GM23248 (cell line): ENCODE data around the gene MIEN1. TPM values are rescaled to one million over a fixed set of nuclear protein-coding genes. Genes with fewer than 3 reads are reported as not detected.

Source experiments
- DNase-seq: peaks from one replicate; pipeline ENCODE4 v3.0.0-alpha.2; 2015
- H2AFZ ChIP-seq: fragments of 200-600 bp; sonication (generic); 2 replicates; pipeline ENCODE4 v1.6.1; 2016; ENCODE audit warnings: antibody characterized with exemption
- H3F3A ChIP-seq: fragments of 200-600 bp; sonication (generic); 2 replicates; pipeline ENCODE4 v1.6.1; 2016; ENCODE audit warnings: mild to moderate bottlenecking, antibody characterized with exemption, mixed run types; ENCODE audit not compliant: insufficient read depth
- H3K27ac ChIP-seq: fragments of 200-600 bp; sonication (generic); 2 replicates; pipeline ENCODE4 v1.5.1; 2016; ENCODE audit warnings: mild to moderate bottlenecking
- H3K27me3 ChIP-seq: fragments of 200-600 bp; sonication (generic); replicated peaks from 2 replicates; pipeline ENCODE4 v1.6.1; 2016; ENCODE audit warnings: mild to moderate bottlenecking; ENCODE audit not compliant: insufficient read depth
- H3K36me3 ChIP-seq: fragments of 200-600 bp; sonication (generic); 2 replicates; pipeline ENCODE4 v1.6.1; 2016; ENCODE audit warnings: low read depth, mild to moderate bottlenecking
- H3K4me1 ChIP-seq: fragments of 200-600 bp; sonication (generic); 2 replicates; pipeline ENCODE4 v1.6.1; 2016; ENCODE audit warnings: mild to moderate bottlenecking; ENCODE audit not compliant: insufficient read depth
- H3K4me2 ChIP-seq: fragments of 200-600 bp; sonication (generic); one replicate; pipeline ENCODE4 v1.6.1; 2016; ENCODE audit warnings: mild to moderate bottlenecking; ENCODE audit not compliant: unreplicated experiment
- H3K4me3 ChIP-seq: fragments of 200-600 bp; sonication (generic); 2 replicates; pipeline ENCODE4 v1.5.1; 2016; ENCODE audit warnings: mild to moderate bottlenecking
- H3K79me2 ChIP-seq: fragments of 200-600 bp; sonication (generic); 2 replicates; pipeline ENCODE4 v1.6.1; 2016; ENCODE audit warnings: mild to moderate bottlenecking; ENCODE audit not compliant: insufficient read depth
- H3K9ac ChIP-seq: fragments of 200-600 bp; sonication (generic); 2 replicates; pipeline ENCODE4 v1.6.1; 2016; ENCODE audit warnings: mild to moderate bottlenecking
- H3K9me2 ChIP-seq: fragments of 200-600 bp; sonication (generic); 2 replicates; pipeline ENCODE4 v1.6.1; 2016; ENCODE audit warnings: mixed run types, mild to moderate bottlenecking, moderate library complexity; ENCODE audit not compliant: insufficient read depth
- H3K9me3 ChIP-seq: fragments of 200-600 bp; sonication (generic); one replicate; pipeline ENCODE4 v1.6.1; 2017; ENCODE audit warnings: low read depth
- H4K20me1 ChIP-seq: fragments of 200-600 bp; sonication (generic); 2 replicates; pipeline ENCODE4 v1.6.0; 2016; ENCODE audit not compliant: insufficient read depth
- EZH2 ChIP-seq: fragments of 200-600 bp; sonication (generic); IDR thresholded peaks from 2 replicates; pipeline ENCODE4 v1.6.1; 2018; ENCODE audit warnings: antibody characterized with exemption, mild to moderate bottlenecking; ENCODE audit not compliant: insufficient read depth, poor library complexity, severe bottlenecking
- EZH2phosphoT487 ChIP-seq: fragments of 200-600 bp; sonication (generic); IDR thresholded peaks from 2 replicates; pipeline ENCODE4 v1.6.1; 2018; ENCODE audit warnings: antibody characterized with exemption, moderate library complexity, mild to moderate bottlenecking, low read depth; ENCODE audit not compliant: insufficient read depth
- WGBS, 2 experiments: methylation state at CpG; one replicate each; pipeline ENCODE4 v1.1.6; 2015 to 2017; ENCODE audit warnings: low lambda C conversion rate in 2 of 2, low coverage in 1 of 2; ENCODE audit errors: missing lambda C conversion rate in 2 of 2; 5-methylcytosine and 5-hydroxymethylcytosine counted together
- in situ Hi-C: fragments of 300-500 bp; cut with MboI; formaldehyde crosslinking; loops from 2 replicates; pipeline ENCODE4 v1.15.0; 2020
- polyA plus RNA-seq: library from polyadenylated mRNA; unstranded; fragments of >200 nt; fragmentation: Nextera tagmentation; extraction: Ambion mirVana; gene quantifications from 2 replicates; pipeline ENCODE4 v1.2.1, GENCODE V29; 2016
- total RNA-seq: library from RNA; depleted of rRNA; stranded (reverse); fragments of >200 nt; shearing (Covaris generic); gene quantifications from 2 replicates; pipeline ENCODE4 v1.2.3, GENCODE V29; 2014

MIEN1 gene
- total and polyA plus RNA-seq, 2 experiments from 2014 or later = 33.6 to 85.4 TPM

DNA sequence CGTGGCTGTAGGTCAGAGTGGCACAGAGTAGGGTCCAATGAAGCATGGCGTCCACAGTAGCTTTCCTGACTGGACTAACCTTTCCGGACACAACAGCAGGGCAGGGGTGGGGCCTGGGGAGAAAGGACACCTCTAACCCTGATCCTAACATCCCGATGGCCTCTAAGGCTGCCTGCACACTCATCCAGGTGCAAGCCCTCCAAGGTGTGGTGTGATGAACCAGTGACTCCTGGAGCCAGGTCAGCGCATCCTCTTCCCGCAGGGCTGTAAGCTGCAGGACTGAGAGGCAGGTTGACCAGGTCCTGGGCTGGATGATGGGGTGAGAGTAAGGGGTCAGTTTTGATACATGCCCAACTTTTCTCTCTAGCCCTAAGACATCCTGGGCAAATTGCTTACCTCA is 33.6 kb downstream of the MIEN1 start:
- in situ Hi-C loops = no loop called here

DNA sequence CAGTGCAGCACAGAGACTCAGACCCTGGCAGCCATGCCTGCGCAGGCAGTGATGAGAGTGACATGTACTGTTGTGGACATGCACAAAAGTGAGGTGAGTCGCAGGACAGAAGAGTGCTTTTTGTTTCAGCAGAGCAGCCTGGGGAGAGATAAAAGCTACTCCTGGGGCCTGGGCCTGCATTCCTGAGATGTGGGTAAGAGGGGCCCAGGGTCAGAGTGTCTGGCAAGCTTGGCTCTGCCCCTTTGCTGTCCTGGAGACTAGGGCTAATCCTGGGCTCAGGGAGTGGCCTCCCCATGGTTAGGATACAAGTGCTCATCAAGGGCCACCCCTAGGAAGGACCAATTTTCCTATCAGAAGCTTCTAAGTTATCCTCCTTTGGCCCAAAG is 35.2 kb downstream of the MIEN1 start:
- no peaks in the 10 kb centered on the region for H4K20me1 ChIP-seq
- no peak overlapping the region for H2AFZ ChIP-seq
- 75 to 79% methylated on average over 2 of the region's 2 CpGs for WGBS, 2 experiments
- no peak for DNase-seq
- in situ Hi-C loops = no loop called here
- H3F3A ChIP-seq = no peaks in the 10 kb centered on the region
- H3K9me3 ChIP-seq = no peaks in the 10 kb centered on the region
- H3K9me2 ChIP-seq = no peaks in the 10 kb centered on the region
- peaks cover 4% of the 10 kb centered on the region; the same call in 1 of the 2 replicates for H3K4me1 ChIP-seq
- no peak for TF ChIP-seq EZH2phosphoT487
- no peak for TF ChIP-seq EZH2
- no peak overlapping the region for H3K4me3 ChIP-seq
- H3K4me2 ChIP-seq = no peak overlapping the region
- H3K79me2 ChIP-seq = peaks cover 13% of the 10 kb centered on the region
- no peaks in the 10 kb centered on the region for H3K27me3 ChIP-seq
- no peaks in the 10 kb centered on the region for H3K36me3 ChIP-seq
- H3K9ac ChIP-seq = no peak overlapping the region
- no peak overlapping the region for H3K27ac ChIP-seq

More for the DNA sequence above, 33.6 kb downstream of the MIEN1 start:
- Histone ChIP-seq H3K9me2 (no peaks in the 10 kb centered on the region), H3K4me1 (peaks cover 11% of the 10 kb centered on the region), H3K9ac (no peak overlapping the region), H3K79me2 (peaks cover 29% of the 10 kb centered on the region), H3K4me3 (no peak overlapping the region), H3K27me3 (no peaks in the 10 kb centered on the region), H2AFZ (no peak overlapping the region), H3K9me3 (no peaks in the 10 kb centered on the region), H3K4me2 (no peak overlapping the region), H3K36me3 (no peaks in the 10 kb centered on the region), H3K27ac (no peak overlapping the region), H3F3A (no peaks in the 10 kb centered on the region), H4K20me1 (no peaks in the 10 kb centered on the region)
- DNase-seq = no peak
- 72 to 81% methylated on average over 6 of the region's 6 CpGs for WGBS, 2 experiments
- TF ChIP-seq EZH2phosphoT487 (no peak), EZH2 (no peak)

DNA sequence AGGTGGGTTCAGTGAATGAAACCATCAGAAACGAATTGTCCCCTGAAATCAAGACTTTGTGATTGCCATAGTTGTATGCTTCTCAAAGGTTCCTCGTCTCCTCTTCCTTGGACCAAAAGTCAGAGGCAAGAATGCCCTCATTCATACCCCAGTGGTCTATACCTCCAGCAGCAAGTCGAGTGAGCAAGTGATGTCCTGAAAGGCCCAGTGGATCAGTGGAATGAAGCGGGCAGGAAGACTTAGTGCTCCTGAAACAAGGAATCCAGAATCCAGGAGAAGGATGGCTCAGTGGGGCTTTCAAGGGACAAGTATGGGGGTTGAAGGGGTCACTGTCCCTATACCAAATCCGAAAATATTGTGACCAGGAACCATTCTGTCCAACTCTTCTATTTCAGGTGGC is 35.7 kb downstream of the MIEN1 start:
- no peak overlapping the region for H3K4me2 ChIP-seq
- peaks cover 8% of the 10 kb centered on the region; the same call in 1 of the 2 replicates for H3K79me2 ChIP-seq
- no peak for TF ChIP-seq EZH2
- TF ChIP-seq EZH2phosphoT487 = no peak
- peaks cover 4% of the 10 kb centered on the region; the same call in 1 of the 2 replicates for H3K4me1 ChIP-seq
- WGBS, 2 experiments = 81 to 90% methylated on average over 5 of the region's 5 CpGs
- H3F3A ChIP-seq = no peaks in the 10 kb centered on the region
- in situ Hi-C loops = no loop called here
- H3K27me3 ChIP-seq = no peaks in the 10 kb centered on the region
- no peaks in the 10 kb centered on the region for H4K20me1 ChIP-seq
- no peaks in the 10 kb centered on the region for H3K9me2 ChIP-seq
- H3K4me3 ChIP-seq = no peak overlapping the region
- H3K9me3 ChIP-seq = no peaks in the 10 kb centered on the region
- H3K9ac ChIP-seq = no peak overlapping the region
- H3K27ac ChIP-seq = no peak overlapping the region
- no peaks in the 10 kb centered on the region for H3K36me3 ChIP-seq
- no peak for DNase-seq
- H2AFZ ChIP-seq = no peak overlapping the region

GRCh38 chr17:39688945-39689344 is 41.4 kb downstream of the MIEN1 start:
- in situ Hi-C loops = no loop called here

More at GRCh38 chr17:39688945-39689344, 41.4 kb downstream of the MIEN1 start:
- H3K9me2 ChIP-seq = peaks cover 8% of the 10 kb centered on the region; the same call in 1 of the 2 replicates
- H3K27ac ChIP-seq = no peak overlapping the region
- WGBS, 2 experiments = 23 to 27% methylated on average over 3 of the region's 3 CpGs
- no peaks in the 10 kb centered on the region for H4K20me1 ChIP-seq
- peak overlapping the region; percentile 84; the same call in 1 of the 2 replicates for H3K9ac ChIP-seq
- no peaks in the 10 kb centered on the region for H3K27me3 ChIP-seq
- DNase-seq = no peak
- H3K4me2 ChIP-seq = peak overlapping the region; percentile 100
- peaks cover 8% of the 10 kb centered on the region for H3K4me1 ChIP-seq
- H3F3A ChIP-seq = peaks cover 22% of the 10 kb centered on the region
- H3K79me2 ChIP-seq = no peaks in the 10 kb centered on the region
- TF ChIP-seq EZH2 = no peak
- no peak for TF ChIP-seq EZH2phosphoT487
- H3K36me3 ChIP-seq = no peaks in the 10 kb centered on the region
- peak overlapping the region; percentile 100 for H2AFZ ChIP-seq
- H3K9me3 ChIP-seq = no peaks in the 10 kb centered on the region
- H3K4me3 ChIP-seq = peak overlapping the region; percentile 92
